Stimulated activated CD8-positive, alpha-beta memory T cell treated with anti-CD3 and anti-CD28 coated beads, Interleukin-12 subunit alpha, Interleukin-12 subunit beta, amount 100 ng/mL, for 24 hours (primary cell): Measurements from ENCODE around the gene HNRNPD.
"Not testable (repeated sequence)": the region's sequence is repeated elsewhere in the genome, so short reads cannot be mapped to it uniquely, and the experiment has no call there.

ENCODE experiments used
- DNase-seq: peaks from one replicate; pipeline ENCODE4 v3.0.0-alpha.2; 2020; ENCODE audit errors: extremely low read depth

Gene HNRNPD

GRCh38 chr4:82373816-82374625 lies at the start of gene HNRNPD:
TSS of gene HNRNPD (minus strand) at chr4:82373991. CDS start at chr4:82373678, 313 bp downstream.
- DNase-seq, result peak; percentile 88

- DNase-seq, result no peak
Measured at GRCh38 chr4:82422616-82423015, 48.8 kb upstream of the HNRNPD start.

GRCh38 chr4:82421796-82422560 lies 48.2 kb upstream of the HNRNPD start:
- no peak for DNase-seq

DNA sequence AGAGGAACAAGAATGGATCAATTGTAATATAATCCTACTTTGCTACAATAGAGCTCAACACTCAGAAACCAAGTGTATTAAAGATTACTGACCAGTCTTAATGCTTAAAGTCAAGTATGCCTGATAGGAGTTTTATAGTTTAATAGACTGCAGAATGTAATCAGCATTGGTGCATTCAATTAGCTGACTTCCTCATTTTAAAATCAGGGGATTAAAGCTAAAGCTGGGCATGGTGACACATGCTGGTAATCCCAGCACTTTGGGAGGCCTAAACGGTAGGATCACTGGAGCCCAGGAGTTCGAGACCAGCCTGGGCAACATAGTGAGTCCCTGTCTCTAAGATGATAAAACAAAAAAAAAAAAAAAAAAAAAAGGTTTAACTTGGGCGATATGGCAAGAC lies 45.7 kb upstream of the HNRNPD start:
- DNase-seq, result no peak

- no peak for DNase-seq
Measured at GRCh38 chr4:82415922-82416365, 42.2 kb upstream of the HNRNPD start.

GRCh38 chr4:82415061-82415460 lies 41.3 kb upstream of the HNRNPD start:
- not testable (repeated sequence) for DNase-seq

- no peak for DNase-seq
Measured at GRCh38 chr4:82403725-82404124, 29.9 kb upstream of the HNRNPD start.

GRCh38 chr4:82402196-82402775 lies 28.5 kb upstream of the HNRNPD start:
- no peak for DNase-seq

DNA sequence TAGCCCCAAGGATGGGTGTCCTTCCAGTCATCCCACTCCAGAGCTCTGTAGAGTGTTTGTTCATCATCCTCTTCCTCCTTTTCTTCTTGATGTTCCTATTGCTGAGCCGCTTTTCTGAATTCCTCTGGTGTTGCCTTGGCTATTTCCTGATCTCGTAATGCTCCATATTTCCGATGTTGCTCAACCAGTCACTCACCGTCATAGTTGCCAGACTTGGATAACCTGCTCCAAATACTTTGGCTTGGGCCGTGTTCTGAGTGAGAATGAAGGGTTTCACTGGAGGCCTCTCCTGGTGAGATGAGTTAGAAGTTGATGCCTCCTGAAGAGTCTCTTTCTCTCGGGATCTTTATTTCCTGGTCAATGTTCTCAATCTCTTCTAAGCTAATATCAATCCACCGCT lies 27.8 kb upstream of the HNRNPD start:
- DNase-seq, result no peak

- no peak for DNase-seq
Measured at GRCh38 chr4:82398263-82398662, 24.5 kb upstream of the HNRNPD start.

GRCh38 chr4:82397527-82397926 lies 23.7 kb upstream of the HNRNPD start:
- no peak for DNase-seq

DNA sequence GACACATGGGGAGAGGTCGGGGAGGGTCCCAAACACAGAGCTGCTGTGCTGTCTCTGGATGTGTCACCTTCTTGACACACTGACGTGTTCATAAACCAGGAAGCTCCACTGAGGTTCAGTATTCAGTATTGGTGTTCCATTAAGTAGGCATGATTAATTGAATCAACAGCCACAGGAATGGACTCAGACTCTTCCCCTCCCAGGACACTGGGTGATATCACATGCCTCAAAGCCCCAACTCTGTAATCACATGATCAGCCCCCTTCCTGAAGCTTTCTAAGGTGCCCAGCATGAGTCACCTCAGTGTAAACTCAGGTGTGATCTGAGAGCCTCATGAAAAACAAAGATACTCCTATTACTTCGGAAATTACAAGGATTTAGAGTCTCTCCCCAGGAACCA lies 21.1 kb upstream of the HNRNPD start:
- no peak for DNase-seq

GRCh38 chr4:82390061-82390460 lies 16.3 kb upstream of the HNRNPD start:
- DNase-seq, result not testable (repeated sequence)

DNA sequence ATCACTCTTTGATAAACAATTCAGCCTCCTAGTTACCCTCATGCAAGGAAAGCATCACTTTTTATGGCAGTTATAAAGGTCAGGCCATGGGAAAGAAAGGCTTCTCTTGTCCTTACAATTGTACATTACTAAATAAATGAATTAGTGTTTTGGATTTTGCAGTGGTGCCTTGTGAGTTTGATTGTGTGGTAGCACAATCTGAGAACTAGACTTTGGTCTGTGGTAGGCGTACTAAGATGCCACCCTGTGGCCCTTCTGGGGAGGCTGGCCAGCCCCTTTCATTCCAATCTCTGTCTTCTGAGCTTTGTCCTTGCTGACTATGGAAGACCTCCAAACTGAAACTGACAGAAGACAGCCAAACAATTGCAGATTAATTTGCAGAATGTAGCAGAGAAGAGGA lies 14.6 kb upstream of the HNRNPD start:
- no peak for DNase-seq

GRCh38 chr4:82386312-82386711 lies 12.5 kb upstream of the HNRNPD start:
- not testable (repeated sequence) for DNase-seq

DNA sequence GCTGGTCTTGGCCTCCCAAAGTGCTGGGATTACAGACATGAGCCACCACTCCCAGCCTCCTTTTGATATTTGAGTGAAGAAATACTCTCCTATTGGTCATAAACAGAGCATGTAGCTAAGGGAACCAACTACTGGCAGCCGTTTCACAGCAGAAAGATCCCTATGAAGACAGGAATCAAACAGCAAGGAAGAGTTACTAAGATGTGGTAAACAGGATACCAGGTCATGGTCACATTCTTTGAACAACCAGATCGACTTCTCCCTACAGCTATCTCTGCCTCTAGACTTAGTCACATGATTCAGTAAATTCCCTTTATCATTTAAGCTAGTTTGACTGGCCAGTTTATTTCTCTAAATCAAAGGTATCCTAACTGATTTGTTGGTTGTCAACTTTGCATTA lies 9.0 kb upstream of the HNRNPD start:
- no peak for DNase-seq

GRCh38 chr4:82381661-82382296 lies 8.0 kb upstream of the HNRNPD start:
- DNase-seq, result no peak

- no peak for DNase-seq
Measured at GRCh38 chr4:82381235-82381634, 7.4 kb upstream of the HNRNPD start.

- no peak for DNase-seq
Measured at GRCh38 chr4:82380831-82381230, 7.0 kb upstream of the HNRNPD start.

DNA sequence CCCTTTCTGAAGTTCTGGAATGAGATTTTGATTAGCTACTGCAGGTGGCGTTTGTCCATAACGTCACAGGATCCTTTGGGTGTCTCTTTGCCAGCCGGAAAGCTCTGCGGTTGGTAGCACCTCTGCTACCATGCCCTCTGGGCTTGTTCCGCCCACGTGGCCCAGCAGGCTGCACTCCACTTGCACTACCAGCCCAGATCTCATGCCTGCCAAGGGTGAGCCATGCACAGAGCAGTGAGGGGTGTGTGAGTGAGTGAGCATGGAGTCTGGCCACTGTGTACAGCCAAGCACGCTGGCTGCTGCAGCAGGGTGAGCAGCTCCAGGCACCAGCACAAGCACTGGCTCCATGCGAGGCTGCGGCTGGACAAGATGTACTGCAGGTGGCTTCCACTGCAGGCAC lies 6.6 kb upstream of the HNRNPD start:
- DNase-seq, result no peak

DNA sequence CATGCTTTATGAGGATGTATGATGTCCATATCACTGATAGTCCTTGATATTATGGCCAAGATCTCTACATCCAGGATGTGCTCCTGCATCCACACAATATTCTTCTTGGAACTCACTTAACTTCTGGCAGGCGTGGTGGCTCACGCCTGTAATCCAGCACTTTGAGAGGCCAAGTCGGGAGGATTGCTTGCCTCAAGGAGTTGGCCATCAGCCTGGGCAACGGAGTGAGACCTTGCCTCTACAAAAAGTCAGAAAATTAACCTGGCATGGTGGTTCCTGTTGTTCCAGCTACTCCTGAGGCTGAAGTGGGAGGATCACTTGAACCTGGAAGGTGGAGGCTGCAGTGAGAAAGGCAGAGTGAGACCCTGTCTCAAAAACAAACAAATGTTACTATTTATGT lies 2.3 kb upstream of the HNRNPD start:
- DNase-seq, result no peak

DNA sequence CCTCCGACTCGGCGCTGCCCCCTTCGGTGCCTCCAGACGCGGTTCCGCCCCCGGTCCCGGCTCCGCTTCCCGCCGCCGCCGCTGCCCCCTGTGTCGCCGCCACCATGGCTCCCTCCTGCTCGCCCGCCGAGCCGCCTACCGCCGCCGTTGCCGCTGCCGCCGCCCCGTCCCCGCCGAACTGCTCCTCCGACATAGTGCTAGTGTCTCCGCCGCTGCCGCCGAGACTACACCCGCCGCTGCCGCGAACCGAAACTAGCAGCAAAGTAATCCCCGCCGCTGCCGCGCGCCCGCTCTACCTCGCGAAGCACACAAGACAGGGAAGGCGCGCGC lies 340 bp downstream of the HNRNPD start:
- peak; percentile 17 for DNase-seq
